Measurements from ENCODE around the gene TBC1D5. TPM values are rescaled to one million over a fixed set of nuclear protein-coding genes. Genes with fewer than 3 reads are reported as not detected.

Gene TBC1D5
- total RNA-seq, 1 donor from 2014 or later: 75.8 TPM

DNA sequence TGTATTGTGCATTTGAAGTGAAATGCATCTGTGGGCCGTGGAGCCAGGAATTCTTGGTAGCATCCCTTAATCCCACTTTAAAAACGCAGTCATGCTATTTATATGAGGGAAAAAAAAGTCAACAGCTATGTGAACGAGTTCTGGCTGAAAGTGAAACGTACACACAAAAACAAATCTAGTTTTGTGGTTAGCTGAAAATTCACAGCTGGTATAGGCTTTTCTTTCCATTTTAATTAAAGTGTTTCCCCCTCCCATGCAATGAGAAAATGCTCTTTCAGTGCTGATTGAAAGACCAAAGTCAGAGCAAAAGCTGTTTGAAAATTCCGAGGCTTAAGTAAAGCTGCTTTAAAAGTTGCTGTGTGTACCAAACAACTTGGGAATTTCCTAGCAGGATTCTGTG lies 560.3 kb downstream of the TBC1D5 start:
- DNase-seq (ENCODE audit: low read depth in 2 of 2): no peak

DNA sequence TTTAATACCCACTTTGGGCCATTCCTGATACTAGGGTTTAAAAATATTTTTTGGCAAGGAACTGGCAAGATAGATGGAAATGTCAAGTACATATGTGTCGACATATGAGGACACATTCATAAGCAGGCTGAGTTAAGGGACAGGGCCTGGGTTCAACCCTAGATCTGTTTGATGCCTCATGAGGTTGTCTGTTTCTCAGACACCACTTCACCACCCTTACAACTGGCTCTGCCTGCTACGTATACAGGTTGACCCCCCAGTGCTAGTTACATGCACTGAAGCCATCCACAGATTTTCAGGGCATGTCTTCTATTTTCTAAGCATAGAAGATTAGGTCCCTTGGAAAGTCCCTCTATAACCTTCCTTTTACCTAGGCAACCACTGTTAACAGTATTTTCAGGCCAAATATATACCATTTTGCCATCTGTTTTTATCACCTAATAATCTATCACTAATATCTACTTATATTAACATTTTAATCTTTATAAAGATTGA lies 561.0 kb downstream of the TBC1D5 start:
- no peak for DNase-seq (ENCODE audit: low read depth in 2 of 2)

DNA sequence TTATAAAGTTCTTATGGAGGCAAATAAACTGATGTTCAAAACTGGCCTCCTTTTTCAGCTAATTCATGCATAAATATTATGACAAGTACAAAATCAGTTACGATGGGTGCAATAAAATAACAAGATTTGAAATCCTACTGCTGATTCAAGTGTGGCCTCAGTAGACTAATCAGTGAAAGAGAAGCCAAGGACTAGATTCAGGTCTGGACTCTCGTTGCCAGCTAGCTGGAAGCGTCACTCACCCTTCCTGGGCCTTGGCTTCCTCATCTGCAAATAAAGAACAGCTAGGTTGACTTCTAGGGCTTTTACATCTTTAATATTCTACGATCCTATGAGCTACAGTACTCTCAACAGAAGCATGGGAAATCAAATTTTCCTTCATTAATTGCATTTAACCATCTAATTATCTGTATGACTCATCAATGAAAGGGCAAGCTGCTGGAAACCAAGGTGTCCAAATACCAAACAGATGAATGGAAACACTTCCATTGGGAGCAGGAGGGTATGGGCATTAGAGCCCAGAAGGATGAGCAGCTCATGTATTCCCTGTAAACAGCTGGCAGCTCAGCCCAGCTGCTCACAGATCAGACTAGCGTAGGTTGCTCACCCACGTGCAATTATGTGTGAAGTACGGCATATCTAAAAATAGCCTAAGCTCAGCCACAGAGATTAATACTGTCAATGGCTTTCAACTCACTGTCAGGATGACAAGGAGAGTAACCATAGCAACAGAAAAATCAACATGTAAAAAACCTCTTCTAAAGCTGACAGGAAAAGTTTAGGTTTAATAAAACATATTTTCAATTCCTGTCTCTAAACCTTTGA lies 562.8 kb downstream of the TBC1D5 start:
- DNase-seq (ENCODE audit: low read depth in 2 of 2): peak in 1 of 2 donors; percentile 39

DNA sequence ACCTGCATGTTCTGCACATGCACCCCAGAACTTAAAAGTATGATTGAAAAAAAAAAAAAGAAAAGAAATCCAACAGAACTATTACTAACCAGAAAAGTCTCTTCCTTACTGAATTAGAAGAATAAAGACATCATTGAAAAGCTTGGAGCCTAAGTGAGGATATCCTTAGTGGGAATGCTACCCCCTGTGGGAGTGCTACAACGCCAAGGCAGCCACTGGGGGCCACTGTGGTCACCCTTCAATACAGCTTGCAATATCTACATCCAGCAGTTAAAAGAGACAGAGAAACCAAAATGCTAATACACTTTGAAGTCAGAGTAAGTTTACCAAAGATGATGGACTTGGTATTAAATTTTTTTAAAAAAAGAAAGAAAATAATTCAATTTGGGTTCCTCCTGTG lies 565.7 kb downstream of the TBC1D5 start:
- DNase-seq (ENCODE audit: low read depth in 2 of 2): no peak

DNA sequence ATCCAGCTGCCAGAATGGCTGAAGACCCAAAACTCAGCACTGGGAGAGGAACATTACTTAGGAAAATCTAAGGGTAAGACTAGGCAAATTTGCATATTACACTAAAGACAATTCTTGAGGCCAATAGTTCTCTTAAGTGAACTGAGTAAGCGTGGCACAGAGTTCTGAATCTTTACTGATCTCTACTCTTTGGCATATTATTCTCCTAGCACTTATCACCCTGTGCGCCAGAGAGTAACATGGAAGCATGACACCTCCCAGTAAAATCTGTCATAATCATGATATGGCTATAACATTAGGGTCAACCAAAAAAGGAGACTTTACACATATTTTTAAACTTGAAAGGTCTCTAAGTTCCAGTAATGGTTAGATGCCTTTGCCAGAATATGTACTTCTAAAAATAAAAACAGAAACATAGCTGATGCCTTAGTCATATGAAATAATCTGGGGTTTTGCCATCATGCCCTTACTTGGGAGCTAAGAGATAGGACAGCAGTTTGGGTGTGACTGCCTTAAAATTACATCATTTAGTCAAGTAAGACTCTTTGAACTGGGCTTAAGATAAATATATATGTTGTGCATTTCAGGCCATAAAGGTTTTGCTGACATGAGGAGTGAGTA lies 567.1 kb downstream of the TBC1D5 start:
- DNase-seq (ENCODE audit: low read depth in 2 of 2): peak in 1 of 2 donors; percentile 36

DNA sequence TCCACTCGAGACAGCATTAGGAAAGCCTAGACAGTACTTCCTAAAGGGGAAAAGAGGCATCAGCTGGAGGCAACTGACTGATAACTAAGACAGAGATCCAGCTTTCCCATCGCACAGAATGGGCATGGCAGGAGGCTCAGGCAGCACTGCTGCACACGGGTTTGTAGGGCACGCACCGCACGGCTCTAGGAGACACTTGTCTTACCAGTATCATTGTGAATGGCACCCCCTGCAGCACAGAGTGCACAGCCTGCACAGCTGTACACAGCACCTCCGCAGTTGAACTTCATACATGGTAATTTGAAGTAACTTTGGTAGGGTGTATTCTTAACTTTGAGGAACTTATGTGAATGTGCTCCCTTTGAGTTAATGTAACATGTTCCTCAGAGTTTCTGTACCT lies 576.1 kb downstream of the TBC1D5 start:
- DNase-seq (ENCODE audit: low read depth in 2 of 2): no peak

DNA sequence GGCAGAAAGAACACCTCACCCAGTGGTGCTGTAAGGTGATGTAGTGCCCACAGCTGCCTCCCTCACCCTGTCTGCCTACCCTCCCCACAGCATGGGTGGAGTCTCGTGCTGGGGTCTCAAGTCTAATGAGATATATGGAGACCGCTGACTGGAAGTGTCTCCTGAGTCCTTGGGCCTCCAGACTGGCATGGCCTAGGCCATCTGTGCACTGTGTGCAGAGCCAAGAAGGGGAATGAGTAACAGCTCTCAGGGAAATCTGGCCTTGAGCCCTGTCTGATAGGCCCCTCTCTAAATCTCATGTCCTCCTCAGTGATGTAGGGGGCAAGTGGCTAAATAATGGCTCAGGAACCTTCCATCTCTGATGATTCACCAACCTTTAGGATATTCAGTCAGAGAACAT lies 580.3 kb downstream of the TBC1D5 start:
- DNase-seq (ENCODE audit: low read depth in 2 of 2): no peak

DNA sequence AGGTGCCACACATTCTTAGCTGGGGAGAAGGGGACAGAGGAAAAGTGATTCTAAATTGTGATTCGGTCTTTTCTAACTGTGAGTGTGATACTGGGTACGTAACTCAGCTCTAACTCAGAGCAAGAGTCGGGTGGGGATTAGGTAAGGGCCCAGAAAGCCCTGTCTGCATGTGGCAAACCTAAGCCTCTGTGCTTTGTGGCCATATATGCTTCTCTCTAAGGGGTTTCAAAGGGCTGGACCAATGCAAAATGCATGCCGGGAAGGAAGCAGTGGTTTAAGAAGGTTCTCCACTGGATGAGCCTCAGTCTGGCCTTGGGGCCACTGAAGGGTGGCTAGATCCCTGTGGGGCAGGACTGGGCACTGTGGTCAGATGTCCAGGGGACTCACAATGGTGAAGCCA lies 581.8 kb downstream of the TBC1D5 start:
- no peak for DNase-seq (ENCODE audit: low read depth in 2 of 2)

DNA sequence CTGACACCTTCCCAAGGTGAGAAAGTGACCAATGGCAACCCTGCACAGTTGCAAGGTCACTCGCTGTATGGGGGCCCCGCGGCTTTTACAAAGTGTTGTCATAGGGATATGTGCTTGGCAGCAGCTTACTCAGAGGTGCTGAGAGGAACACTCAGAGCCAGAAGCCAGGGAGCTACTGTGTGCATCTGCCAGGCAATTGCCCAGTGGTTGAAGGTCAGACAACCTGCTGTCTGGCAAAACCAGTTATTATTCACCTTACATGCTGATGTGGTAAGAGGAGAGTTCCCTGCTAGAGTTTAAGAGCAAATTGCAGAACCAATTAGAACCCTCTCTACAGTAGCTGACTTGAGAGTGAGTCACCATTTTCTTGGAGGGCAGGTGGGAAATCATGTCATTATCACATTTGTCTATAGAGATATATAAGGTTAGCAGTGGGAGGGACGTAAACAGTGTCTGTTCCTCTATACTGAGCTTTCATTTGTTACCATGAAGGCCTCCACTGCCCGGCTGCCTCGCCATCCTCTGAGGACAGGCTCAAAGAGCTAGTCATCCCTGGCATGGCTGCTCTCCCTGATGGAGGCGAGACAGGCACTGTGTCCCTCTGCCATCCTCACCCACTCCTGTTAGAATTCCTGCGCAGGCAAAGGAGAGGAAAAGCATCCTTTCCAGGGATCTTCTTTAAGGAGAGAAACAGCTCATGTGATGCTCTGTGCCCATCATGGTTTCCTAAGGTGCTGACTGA lies 583.3 kb downstream of the TBC1D5 start:
- no peak for DNase-seq (ENCODE audit: low read depth in 2 of 2)

DNA sequence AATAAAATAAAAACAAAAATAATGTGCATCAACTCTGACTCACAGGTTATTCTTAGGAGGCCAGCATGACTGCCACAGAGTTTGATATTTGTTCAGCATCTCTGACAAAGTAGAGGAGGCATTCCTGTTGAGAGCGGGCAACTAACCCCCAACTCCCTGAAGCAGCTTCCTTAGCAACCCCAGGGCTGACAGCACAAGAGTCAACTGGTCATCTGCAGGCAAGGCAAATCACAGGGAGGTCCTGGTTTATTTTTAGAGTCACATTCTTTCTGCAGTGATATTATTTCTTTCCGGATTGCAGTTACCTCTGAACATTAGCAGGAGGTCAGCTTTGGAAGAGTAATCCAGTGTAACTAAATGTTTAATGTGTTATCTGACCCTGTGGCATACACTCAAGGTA lies 584.7 kb downstream of the TBC1D5 start:
- peak in 1 of 2 donors; percentile 16 for DNase-seq (ENCODE audit: low read depth in 2 of 2)

DNA sequence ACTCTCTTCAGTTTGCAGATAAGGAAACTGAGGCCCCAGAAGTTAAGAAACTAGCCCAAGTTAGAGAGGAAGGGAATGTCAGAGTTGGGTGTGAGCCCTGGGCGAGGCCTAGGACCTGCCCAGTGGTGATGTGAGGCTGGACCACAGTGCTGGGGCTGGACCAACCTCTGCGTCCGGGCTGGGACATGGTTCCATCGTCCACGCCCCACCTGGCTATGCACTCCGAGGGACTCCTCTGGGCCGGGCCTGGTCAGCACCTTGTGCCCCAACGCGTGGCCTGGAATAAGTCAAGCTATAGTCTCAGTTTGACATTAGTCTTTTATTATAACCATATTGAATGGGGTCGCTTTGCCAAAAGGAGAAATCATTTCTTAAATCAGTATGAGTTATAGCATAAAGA lies 585.6 kb downstream of the TBC1D5 start:
- DNase-seq (ENCODE audit: low read depth in 2 of 2): no peak

DNA sequence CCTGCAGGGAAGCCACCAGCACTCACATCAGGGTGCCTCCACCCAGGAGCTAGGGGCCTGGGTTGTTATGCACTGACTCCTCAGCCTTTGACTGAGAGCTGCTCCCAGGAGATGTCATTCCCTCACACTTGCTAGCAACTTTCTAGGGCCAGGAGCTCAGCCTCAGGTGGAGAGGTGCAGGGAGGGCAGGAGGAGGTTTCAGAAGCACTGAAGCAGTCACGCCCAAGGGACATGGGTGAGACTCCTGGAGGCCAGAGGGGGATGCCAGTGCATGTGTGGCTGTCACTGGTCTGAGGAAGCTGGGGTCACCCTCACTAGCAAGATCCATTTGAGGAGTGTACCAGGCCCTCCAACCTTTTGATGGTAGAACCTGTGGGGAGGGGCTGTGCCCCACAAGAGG lies 586.5 kb downstream of the TBC1D5 start:
- no peak for DNase-seq (ENCODE audit: low read depth in 2 of 2)

DNA sequence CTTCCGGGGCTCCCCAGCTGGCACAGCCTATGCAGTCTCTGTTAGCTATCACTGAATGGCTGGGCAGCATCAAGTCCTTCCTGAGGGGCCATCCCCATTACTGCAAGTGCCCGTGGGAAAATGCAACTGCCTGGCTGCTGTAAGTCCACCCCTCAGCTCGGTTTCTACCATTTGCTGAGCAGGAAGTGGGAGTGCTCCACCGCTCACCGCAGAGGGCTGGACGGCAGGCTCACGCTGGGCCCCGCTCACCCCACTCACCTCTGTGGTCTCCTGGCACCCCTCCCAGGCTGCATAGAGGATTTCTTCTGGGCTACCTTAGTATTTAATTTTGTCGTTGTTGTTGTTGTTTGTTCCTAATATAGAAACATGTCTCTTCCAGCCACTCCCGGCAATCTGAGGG lies 587.5 kb downstream of the TBC1D5 start:
- DNase-seq (ENCODE audit: low read depth in 2 of 2): no peak

DNA sequence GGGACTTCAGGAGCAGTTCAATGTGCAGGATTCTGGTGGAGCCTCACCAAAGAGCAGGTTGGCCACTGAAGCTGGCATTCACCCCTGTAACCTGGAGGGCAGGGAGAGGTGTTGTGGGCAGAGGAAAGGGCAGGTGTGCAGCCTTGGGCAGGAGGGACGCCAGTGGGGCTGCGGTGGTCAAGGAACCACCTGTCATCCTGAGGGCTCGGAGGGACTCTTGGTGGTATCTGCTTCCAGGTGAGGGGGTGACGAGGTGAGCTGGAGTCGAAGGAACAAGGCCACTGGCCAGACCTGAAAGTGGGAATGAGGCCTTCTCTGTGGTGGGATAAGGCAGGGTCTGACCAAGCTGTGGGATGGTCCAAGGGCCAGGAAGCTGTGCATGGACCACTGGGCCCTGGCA lies 588.2 kb downstream of the TBC1D5 start:
- no peak for DNase-seq (ENCODE audit: low read depth in 2 of 2)

DNA sequence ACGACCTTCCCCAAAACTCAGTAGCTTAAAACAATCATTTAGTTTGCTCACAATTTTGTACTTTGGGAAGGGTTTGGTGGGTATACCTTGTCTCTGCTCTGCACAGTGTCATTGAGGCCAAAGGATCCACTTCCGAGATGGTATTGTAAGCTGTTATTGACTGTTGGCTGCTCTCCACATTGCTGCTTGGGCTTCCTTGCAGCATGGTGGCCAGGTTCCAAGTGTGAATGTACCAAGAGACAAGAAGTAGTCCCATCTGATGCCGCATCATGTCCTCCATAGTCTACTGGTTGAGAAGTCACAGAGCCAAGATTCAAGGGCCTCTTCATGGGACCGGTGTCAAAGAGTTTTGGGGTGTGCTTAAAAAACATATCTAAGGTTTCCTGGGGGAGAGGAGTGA lies 589.2 kb downstream of the TBC1D5 start:
- no peak for DNase-seq (ENCODE audit: low read depth in 2 of 2)

DNA sequence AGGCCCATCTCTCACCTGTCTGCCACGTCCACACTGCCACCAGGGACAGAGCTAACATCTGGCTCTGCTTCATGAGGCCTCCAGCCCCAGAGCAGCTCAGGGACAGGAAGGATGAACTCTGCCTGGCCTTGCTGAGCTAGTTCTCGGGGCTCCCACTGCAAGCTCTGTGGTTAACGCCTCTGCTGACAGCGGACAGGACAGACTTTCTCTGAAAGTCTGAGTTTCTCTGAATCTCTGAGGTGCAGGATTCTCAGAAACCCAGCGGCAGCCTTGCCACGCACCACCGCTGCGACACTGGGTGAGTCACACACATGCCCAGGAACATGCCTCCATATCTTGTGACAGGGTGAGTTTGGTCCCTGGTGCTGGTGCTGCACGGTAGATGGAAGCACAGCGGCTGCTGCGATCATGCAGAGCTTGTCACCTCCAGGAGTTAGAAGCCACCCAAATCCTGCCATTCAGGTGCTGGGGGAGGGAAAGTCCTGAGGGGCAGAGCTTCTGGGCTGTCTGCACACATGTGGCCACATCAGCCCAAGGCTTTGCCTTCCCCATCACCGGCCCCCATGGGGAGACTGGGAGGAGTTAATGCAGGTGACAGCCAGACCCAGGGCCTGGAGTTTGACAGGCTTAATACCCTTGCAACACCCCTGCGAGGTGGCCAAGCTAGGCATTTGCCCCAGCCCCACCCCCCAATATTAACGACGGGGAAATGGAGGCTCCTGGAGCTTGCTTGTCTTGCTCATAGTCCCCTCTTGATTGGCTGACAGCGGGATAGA lies 590.6 kb downstream of the TBC1D5 start:
- DNase-seq (ENCODE audit: low read depth in 2 of 2): no peak

DNA sequence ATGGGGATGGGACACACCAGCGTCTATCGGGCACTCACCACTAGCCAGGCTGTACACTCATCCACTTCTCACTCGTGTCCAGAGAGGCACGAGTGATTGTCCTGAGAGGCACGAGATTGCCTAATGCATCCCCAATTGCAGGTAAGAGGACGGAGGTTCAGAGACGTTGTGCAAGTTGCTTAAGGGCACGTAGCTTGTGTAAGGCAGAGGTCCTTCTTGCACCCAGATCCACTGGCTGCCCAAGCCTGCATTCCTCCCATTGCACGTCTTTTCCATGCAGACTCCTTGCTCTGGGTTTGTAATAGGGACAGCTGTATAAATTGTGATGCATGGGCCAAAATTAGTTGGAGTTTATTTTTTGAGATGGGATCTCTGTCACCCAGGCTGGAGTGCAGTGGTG lies 593.4 kb downstream of the TBC1D5 start:
- no peak for DNase-seq (ENCODE audit: low read depth in 2 of 2)

DNA sequence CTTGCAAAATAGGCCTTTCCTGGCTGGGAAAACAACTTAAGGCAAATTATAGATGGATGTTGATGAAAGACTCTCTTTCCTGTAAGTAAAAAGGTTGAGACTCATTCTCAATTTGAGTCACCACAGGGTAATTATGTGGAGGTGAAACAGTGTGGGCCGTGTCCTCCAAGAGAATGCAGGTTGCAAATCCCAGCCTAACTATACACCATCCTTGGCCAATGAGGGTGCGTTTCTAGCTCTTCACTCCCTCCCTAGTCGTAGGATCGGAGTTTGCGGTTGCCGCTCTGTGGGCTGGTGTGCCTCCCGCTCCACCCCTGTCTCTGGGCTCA lies 597.8 kb downstream of the TBC1D5 start:
- DNase-seq (ENCODE audit: low read depth in 2 of 2): no peak

DNA sequence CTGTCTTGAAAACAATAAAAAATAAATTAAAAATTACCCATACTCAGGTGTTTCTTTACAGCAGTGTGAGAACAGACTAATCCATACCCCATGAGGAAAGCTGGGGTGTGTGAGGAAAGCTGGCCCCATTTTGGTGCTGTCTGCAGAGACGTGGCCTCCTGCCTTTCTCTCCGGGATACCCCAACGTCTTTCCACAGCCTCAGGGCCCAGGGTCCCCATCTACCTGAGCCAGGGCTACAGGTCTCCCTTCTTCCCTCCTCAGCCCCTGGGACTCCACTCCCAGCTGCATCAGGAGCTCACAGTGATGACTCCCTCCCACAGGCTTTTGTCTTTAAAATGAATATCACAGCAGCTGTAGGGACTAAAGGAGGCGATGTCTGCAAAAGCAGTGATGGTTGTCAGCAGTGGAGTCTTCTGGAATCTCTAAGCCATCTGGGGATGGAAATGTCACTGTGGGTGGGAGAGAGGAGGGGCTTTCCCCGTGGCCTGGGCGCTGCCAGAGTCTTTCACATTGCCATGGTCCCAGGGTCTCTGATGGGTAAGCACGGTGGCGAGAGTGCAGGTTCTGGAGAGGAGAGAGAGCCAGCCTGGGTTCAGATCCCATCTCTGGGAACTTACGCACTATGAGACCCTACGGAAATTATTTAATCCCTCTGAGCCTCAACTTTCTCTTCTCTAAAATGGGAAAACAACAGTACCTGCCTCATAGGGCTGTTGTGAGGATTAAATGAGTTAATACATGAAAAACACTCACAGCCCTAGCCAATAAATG lies 598.4 kb downstream of the TBC1D5 start:
- no peak for DNase-seq (ENCODE audit: low read depth in 2 of 2)

DNA sequence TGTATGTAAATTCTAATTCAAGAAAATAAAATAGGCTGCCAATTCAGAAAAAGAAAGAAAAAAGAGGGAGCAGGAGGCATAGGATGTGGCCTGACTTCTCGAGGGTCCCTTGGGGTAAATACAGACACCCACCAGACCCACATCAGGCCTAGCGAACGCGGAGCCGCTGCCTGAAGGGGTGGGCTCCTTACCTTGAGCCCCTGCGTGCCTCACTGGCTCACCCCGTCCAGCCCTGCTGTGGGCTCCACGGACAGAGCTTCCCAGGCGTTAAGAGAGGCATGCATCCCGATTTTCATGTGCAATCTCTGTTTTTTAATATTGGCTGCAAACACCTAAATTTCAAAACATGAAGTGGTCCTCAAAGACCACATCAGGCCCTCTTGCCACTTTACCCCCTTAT lies 599.9 kb downstream of the TBC1D5 start:
- DNase-seq (ENCODE audit: low read depth in 2 of 2): no peak

DNA sequence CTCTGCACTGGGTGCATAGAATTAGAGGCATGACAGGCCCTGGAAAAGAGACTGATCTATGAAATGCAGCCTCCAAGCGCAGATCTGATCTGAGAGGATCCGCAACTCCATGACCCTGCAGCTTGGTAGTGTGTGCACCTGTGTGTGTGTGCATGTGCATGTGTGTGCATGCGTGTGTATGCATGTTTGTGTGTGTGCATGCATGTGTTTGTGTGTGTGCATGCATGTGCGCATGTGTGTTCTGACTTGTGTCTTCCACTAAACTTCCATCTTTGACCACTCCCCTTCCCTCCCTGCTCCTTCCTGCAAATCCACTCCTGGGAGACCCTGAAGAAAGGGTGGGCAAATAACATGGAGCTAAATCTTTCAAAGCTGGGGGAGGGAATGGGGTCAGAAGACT lies 600.7 kb downstream of the TBC1D5 start:
- no peak for DNase-seq (ENCODE audit: low read depth in 2 of 2)
